DOHH2 (cell line): ENCODE data around the gene APOBEC3G.
"Not testable (repeated sequence)": the region's sequence is repeated elsewhere in the genome, so short reads cannot be mapped to it uniquely, and the experiment has no call there.

Experiments
- EZH2phosphoT487 ChIP-seq: fragments of 200-600 bp; sonication (generic); IDR thresholded peaks from 2 replicates; pipeline ENCODE4 v1.6.1; 2017; ENCODE audit warnings: borderline replicate concordance, mild to moderate bottlenecking, antibody characterized with exemption, low read length, moderate library complexity, mixed read lengths
- TF ChIP-seq, protein P1 (sequence below): fragments of 200-600 bp; sonication (generic); IDR thresholded peaks from one replicate; pipeline ENCODE4 v1.5.1; 2014; ENCODE audit warnings: antibody characterized with exemption, mild to moderate bottlenecking, low read depth, low read length; ENCODE audit not compliant: poor library complexity, severe bottlenecking

GRCh38 chr22:39063904-39064303 lies 13.2 kb upstream of the APOBEC3G start:
- TF ChIP-seq, protein P1, sequence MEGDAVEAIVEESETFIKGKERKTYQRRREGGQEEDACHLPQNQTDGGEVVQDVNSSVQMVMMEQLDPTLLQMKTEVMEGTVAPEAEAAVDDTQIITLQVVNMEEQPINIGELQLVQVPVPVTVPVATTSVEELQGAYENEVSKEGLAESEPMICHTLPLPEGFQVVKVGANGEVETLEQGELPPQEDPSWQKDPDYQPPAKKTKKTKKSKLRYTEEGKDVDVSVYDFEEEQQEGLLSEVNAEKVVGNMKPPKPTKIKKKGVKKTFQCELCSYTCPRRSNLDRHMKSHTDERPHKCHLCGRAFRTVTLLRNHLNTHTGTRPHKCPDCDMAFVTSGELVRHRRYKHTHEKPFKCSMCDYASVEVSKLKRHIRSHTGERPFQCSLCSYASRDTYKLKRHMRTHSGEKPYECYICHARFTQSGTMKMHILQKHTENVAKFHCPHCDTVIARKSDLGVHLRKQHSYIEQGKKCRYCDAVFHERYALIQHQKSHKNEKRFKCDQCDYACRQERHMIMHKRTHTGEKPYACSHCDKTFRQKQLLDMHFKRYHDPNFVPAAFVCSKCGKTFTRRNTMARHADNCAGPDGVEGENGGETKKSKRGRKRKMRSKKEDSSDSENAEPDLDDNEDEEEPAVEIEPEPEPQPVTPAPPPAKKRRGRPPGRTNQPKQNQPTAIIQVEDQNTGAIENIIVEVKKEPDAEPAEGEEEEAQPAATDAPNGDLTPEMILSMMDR = not testable (repeated sequence)
- not testable (repeated sequence) for TF ChIP-seq EZH2phosphoT487
